ENCODE results near the gene MOCS3.

MOCS3 gene

DNA sequence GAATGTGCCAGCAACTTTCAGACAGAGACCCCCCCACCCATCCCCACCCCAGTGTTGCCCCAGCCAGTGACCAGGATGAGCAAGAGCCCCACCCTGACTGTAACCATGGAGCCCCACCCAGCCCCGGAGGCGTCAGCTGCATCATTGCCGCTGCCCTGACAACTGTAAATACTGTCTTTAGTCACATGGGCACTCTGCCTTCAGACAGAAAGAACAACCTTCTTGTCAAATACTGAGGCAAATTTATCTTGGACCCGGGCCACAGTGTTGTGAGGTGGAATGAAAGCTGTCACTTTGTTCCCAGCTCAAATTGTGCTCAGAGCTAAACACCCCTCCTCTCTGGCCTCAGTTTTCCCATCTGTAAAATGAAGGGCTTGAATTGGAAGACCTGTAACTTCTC lies 23.7 kb downstream of the MOCS3 start:
- no peak for DNase-seq

DNA sequence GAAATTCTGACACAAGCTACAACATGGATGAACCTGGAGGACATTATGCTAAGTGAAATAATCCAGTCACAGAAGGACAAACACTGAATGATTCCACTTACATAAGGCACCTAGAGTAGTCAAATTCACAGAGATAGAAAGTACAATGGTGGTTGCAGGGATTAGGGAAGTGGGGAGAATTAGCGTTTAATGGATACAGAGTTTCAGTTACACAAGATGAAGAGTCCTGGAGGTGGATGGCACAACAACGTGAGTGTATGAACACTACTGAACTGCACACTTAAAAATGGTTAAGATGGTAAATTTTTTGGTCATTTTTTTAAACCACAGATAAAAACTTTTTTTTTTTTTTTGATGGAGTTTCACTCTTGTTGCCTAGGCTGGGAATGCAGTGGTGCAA lies 24.7 kb downstream of the MOCS3 start:
- no peak for DNase-seq

- peak; percentile 85 for DNase-seq
Measured at GRCh38 chr20:50987493-50988210, 29.0 kb downstream of the MOCS3 start.

GRCh38 chr20:50991076-50991475 lies 32.5 kb downstream of the MOCS3 start:
- no peak for DNase-seq

DNA sequence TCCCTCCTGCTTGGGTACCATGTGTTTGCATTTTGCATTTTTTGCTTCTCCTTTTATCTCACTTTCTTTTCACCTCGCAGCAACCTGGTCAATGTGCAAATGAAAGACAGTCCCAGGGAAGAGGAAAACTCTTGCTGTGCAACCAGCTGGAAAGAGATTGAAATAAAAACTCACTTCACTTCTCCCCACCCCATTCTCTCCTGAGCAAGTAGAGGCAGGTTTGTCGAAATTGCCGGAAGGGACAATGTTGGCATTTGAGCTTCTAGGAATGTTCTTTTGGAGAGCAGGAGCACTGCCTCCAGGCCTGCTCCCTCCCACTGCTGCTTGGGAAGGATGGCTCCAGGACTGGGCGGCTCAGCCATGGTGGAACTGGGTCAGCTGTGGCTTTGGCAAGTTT lies 33.7 kb downstream of the MOCS3 start:
- DNase-seq, result no peak

DNA sequence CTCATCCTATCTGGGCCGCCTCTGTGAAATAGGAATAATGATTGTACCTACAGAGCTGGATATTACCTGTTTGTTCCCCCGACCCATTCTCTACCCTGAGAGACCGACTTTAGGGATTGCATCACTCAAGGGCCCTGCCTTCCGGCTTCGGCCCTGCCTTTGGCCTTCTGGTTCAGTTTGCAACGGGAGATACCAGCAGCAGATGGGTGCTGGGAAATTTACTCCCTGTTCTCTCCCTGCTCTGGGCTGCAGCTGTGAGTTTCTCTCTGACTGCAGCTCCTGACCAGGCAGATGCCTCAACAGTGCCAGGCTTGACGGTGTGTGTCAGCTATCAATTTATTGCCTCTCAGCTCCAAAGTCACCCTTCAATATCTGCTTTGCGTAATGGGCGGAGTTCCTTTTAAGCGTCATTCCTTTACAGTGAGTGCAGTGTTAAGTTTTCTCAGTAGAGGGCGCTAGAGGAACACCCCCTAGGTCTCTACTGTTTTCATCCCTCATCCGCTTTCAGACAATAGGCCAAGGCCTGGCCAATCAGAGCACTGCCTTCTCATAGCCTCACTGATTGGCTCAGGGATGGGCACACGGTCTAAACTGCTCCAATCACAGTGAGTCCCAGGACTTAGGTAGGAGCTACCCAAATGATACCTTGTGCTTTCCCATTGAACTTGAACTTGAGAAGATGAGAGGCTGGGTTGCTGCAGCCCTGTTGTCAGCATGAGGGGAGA lies 34.3 kb downstream of the MOCS3 start:
- DNase-seq, result peak; percentile 77

GRCh38 chr20:50993876-50994275 lies 35.3 kb downstream of the MOCS3 start:
- DNase-seq, result no peak

GRCh38 chr20:50995506-50995905 lies 36.9 kb downstream of the MOCS3 start:
- DNase-seq, result no peak

- DNase-seq, result peak; percentile 25
Measured at GRCh38 chr20:50996901-50997865, 38.6 kb downstream of the MOCS3 start.

DNA sequence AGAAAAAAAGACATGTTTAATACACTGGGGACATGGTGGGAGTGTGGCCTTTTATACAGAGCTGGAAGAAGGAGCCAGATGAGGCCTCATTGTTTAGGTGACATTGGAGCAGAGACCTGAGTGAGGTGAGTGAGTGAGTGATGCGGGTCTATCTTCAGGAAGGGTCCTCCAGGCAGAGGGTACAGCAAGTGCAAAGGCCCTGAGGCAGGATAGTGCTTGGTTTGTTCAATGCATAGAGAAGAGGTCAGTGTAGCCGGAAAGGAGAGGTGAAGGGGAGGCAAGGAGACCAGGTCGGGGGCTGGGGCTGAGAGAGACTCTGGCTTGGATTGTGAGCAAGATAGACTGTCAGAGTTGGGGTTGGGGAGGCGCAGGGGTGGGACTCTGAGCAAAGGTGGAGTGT lies 40.7 kb downstream of the MOCS3 start:
- DNase-seq, result no peak

DNA sequence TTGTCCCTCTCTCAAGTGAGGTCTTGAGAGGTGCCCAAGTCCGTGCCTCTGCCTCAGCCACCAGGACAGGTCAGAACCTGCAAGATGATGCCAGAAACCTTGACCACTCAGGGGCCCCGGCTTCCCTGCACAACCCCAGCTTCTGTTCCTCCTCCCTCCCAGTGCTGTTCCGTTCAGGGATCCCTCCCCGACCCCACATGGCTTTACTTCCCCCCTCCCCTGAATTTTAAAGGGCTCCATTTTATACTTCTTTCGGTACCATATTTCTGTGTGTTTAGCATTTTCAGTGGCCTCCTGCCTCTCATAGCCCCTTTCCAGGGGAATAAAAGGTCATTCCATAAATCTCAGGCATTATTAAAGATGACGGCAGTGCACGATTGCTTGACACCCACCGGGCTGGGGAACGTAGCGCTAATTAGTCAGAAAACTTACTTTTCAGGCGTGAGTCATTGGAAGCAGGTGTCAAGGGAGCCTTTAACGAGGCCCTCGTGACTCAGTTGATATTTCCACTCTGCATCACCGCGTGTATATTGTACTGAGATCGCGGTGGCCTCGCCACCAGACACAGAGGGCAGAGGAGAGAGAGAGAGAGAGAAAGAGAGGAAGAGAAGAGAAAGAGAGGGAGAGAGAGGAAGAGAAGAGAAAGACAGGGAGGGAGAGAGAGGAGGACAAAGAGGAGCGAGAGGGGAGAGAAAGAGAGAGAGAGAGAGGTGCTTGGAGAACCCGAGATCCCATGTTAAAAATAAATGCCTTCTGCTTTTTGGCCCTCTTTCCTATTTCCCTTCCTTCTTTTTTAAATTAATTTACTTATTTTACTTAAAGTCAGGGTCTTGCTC lies 43.0 kb downstream of the MOCS3 start:
- no peak for DNase-seq

- no peak for DNase-seq
Measured at GRCh38 chr20:51002633-51003032, 44.0 kb downstream of the MOCS3 start.

DNA sequence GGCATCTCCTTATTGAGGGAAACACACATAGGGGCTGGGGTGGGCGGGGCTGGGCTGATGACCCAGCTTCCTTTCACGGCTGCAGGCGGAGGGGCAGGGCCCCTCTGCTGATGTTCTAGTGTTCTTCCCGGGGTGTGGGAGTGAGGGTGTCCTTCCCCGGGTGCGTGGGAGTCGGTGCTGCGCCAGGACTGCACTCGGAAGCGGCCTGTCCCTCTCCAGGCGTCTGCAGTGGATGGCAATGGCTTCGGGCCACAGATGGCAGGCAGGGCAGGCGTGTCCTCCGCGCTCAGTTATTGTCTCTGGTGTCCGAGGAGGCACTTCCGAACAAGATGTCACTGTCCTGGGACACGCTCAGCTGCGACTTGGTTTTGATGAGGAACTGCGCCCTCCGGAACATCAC lies 45.1 kb downstream of the MOCS3 start:
- DNase-seq, result no peak

DNA sequence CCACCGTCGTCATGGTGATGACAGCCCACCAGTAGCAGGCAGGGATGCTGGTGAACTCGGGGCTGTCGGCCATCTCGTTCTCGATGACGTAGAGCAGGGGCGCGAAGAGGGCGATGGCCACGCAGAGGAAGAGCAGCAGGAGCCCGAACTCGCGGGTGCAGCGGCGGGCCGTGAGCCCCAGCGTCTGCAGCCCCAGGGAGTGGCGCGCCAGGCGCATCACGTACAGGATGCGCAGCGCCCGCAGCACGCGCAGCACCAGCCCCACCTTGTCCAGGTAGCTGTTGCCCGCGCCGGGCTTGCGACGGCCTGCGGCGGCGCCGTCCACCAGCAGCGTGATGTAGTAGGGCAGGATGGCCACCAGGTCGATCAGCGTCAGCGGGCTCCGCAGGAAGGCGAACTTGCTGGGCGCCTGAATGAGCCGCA lies 45.7 kb downstream of the MOCS3 start:
- DNase-seq, result no peak

- DNase-seq, result no peak
Measured at GRCh38 chr20:51004781-51005180, 46.2 kb downstream of the MOCS3 start.

GRCh38 chr20:51005214-51005613 lies 46.6 kb downstream of the MOCS3 start:
- no peak for DNase-seq

DNA sequence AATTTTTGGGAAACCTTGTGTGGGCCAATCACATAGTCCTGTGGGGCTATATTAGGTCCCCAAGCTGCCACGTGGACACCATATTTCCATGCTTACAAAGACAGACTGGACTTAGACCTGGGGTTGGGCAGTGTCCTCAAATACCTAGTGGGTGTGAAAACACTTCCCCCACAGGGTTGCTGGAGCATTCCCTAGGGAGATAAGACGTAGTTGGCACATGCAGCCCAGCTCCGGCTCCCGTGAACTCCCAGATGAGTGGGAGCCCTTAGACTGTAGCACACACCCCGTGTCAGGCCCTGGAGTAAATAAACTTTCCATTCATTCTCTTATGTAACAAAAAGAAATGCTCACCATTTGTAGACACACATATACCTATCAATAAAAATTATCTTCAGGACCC lies 50.1 kb downstream of the MOCS3 start:
- no peak for DNase-seq

- DNase-seq, result no peak
Measured at GRCh38 chr20:51009303-51010042, 50.9 kb downstream of the MOCS3 start.

DNA sequence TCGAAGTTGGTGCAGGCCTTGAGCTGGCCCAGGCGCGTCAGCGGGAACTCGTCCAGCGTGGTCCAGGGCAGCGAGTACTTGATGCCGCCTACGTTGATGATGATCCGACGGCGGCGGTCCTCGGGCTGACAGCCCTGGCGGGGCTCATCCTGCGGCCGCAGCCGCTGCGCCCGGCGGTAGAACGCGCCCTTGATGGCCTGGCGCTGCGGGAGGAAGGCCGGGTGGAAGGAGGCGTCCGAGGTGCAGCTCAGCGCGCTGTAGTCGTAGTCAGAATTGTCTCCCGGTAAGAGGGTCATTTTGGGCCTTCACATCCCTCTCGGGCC lies 51.4 kb downstream of the MOCS3 start:
- no peak for DNase-seq

- DNase-seq, result no peak
Measured at GRCh38 chr20:51010932-51011331, 52.3 kb downstream of the MOCS3 start.

- DNase-seq, result no peak
Measured at GRCh38 chr20:51011479-51011878, 52.9 kb downstream of the MOCS3 start.

GRCh38 chr20:51012357-51012756 lies 53.7 kb downstream of the MOCS3 start:
- no peak for DNase-seq
